ENCODE measurements around the gene LARGE1.

LARGE1 gene

GRCh38 chr22:33275073-33275443, 645.2 kb downstream of the LARGE1 start:
- DNase-seq = no peak

GRCh38 chr22:33274214-33275072, 645.8 kb downstream of the LARGE1 start:
- DNase-seq = no peak

GRCh38 chr22:33272871-33273270, 647.4 kb downstream of the LARGE1 start:
- DNase-seq = no peak

GRCh38 chr22:33272180-33272579, 648.1 kb downstream of the LARGE1 start:
- no peak for DNase-seq

- no peak for DNase-seq
These were observed 648.7 kb downstream of the LARGE1 start for GRCh38 chr22:33271390-33272161.

- no peak for DNase-seq
These were observed 649.7 kb downstream of the LARGE1 start for GRCh38 chr22:33270596-33270995.

- DNase-seq = no peak
These were observed 658.6 kb downstream of the LARGE1 start for GRCh38 chr22:33261699-33262098.

GRCh38 chr22:33260498-33260897, 659.8 kb downstream of the LARGE1 start:
- no peak for DNase-seq

- no peak for DNase-seq
These were observed 664.5 kb downstream of the LARGE1 start for GRCh38 chr22:33255791-33256190.

- no peak for DNase-seq
These were observed 671.3 kb downstream of the LARGE1 start for GRCh38 chr22:33248948-33249347.

GRCh38 chr22:33247758-33248157, 672.5 kb downstream of the LARGE1 start:
- no peak for DNase-seq

GRCh38 chr22:33242078-33242477, 678.2 kb downstream of the LARGE1 start:
- no peak for DNase-seq

- no peak for DNase-seq
These were observed 679.3 kb downstream of the LARGE1 start for GRCh38 chr22:33240888-33241475.

- no peak for DNase-seq
These were observed 688.2 kb downstream of the LARGE1 start for GRCh38 chr22:33232071-33232470.

GRCh38 chr22:33227791-33228190, 692.5 kb downstream of the LARGE1 start:
- no peak for DNase-seq

- DNase-seq = no peak
These were observed 695.4 kb downstream of the LARGE1 start for GRCh38 chr22:33224841-33225240.

Measured in activated gamma-delta T cell treated with Interleukin-2 at 50 U/mL for 16 hours (primary cell).